Adrenal gland (tissue), 5 donors: ENCODE data around the gene NDUFB4.

Source experiments
- POLR2A ChIP-seq, 2 donors: fragments of 450-650 bp; IDR thresholded peaks; one replicate each; pipeline ENCODE4 v1.6.1; 2017; ENCODE audit warnings: antibody characterized with exemption in 2 of 2, mild to moderate bottlenecking in 2 of 2, moderate library complexity in 1 of 2
- TF ChIP-seq, protein P1 (sequence below), 6 experiments: fragments of 450-650 bp in 4 of 6; fragments of 200-600 bp in 2 of 6; sonication (generic) in 1 of 6; IDR thresholded peaks; 1 replicate in 5 of 6; 2 replicates in 1 of 6; pipeline versions ENCODE4 v1.5.1 to v1.8.0; 2016 to 2021; ENCODE audit warnings: antibody characterized with exemption in 6 of 6, mild to moderate bottlenecking in 2 of 6, moderate library complexity in 1 of 6
- donor health status: DM: no; HTN: no; CAD: no.

GRCh38 chr3:120636795-120637401 lies 40.8 kb downstream of the NDUFB4 start:
- TF ChIP-seq, protein P1, sequence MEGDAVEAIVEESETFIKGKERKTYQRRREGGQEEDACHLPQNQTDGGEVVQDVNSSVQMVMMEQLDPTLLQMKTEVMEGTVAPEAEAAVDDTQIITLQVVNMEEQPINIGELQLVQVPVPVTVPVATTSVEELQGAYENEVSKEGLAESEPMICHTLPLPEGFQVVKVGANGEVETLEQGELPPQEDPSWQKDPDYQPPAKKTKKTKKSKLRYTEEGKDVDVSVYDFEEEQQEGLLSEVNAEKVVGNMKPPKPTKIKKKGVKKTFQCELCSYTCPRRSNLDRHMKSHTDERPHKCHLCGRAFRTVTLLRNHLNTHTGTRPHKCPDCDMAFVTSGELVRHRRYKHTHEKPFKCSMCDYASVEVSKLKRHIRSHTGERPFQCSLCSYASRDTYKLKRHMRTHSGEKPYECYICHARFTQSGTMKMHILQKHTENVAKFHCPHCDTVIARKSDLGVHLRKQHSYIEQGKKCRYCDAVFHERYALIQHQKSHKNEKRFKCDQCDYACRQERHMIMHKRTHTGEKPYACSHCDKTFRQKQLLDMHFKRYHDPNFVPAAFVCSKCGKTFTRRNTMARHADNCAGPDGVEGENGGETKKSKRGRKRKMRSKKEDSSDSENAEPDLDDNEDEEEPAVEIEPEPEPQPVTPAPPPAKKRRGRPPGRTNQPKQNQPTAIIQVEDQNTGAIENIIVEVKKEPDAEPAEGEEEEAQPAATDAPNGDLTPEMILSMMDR (IDR thresholded peaks at IDR 0.05): no peak
- TF ChIP-seq POLR2A (IDR thresholded peaks at IDR 0.05): no peak
